ENCODE measurements around the gene MAU2. TPM values are rescaled to one million over a fixed set of nuclear protein-coding genes. Genes with fewer than 3 reads are reported as not detected.

Gene MAU2
- total and polyA plus RNA-seq, 8 donors = 10.6 to 116 (median 35.5) TPM

- no peaks in the 10 kb centered on the region for H3K4me1 ChIP-seq
- H3K9me3 ChIP-seq = no peaks in the 10 kb centered on the region
- WGBS, 5 donors = 93 to 97% (median 96%) methylated on average over 6 to 8 of the region's 8 CpGs
- H3K27me3 ChIP-seq = no peaks in the 10 kb centered on the region
- H3K4me3 ChIP-seq = no peak overlapping the region
- intact Hi-C loops (cut with DNase I; ENCODE audit: low total_unique reads) = no loop called here
- TF ChIP-seq POLR2AphosphoS5 (IDR thresholded peaks at IDR 0.05) (no peak), CTCF (IDR thresholded peaks at IDR 0.05) (no peak), EP300 (IDR thresholded peaks at IDR 0.05) (no peak), POLR2A (IDR thresholded peaks at IDR 0.05) (no peak)
- peaks cover 85 to 100% (median 100%) of the 10 kb centered on the region in 4 donors for H3K36me3 ChIP-seq
- DNase-seq = no peak
- H3K27ac ChIP-seq = no peak overlapping the region
These were observed 32.2 kb downstream of the MAU2 start for GRCh38 chr19:19352823-19353222.

- no peaks in the 10 kb centered on the region for H3K9me3 ChIP-seq
- no peak for DNase-seq
- H3K4me1 ChIP-seq = no peaks in the 10 kb centered on the region
- WGBS, 5 donors = 67 to 95% (median 90%) methylated on average over 1 to 5 of the region's 5 CpGs
- no peak for TF ChIP-seq POLR2AphosphoS5 (IDR thresholded peaks at IDR 0.05)
- TF ChIP-seq POLR2A (IDR thresholded peaks at IDR 0.05) = no peak
- TF ChIP-seq CTCF (IDR thresholded peaks at IDR 0.05) = no peak
- TF ChIP-seq EP300 (IDR thresholded peaks at IDR 0.05) = no peak
- H3K36me3 ChIP-seq = peaks cover 73 to 100% (median 100%) of the 10 kb centered on the region in 4 donors
- no peak overlapping the region for H3K27ac ChIP-seq
- intact Hi-C loops (cut with DNase I; ENCODE audit: low total_unique reads) = no loop called here
- no peaks in the 10 kb centered on the region for H3K27me3 ChIP-seq
- no peak overlapping the region for H3K4me3 ChIP-seq
These were observed 33.4 kb downstream of the MAU2 start for GRCh38 chr19:19354007-19354406.

- Histone ChIP-seq H3K27me3 (no peaks in the 10 kb centered on the region), H3K4me3 (no peak overlapping the region), H3K36me3 (peaks cover 64 to 99% (median 94%) of the 10 kb centered on the region in 4 donors), H3K4me1 (no peaks in the 10 kb centered on the region), H3K27ac (no peak overlapping the region), H3K9me3 (no peaks in the 10 kb centered on the region)
- TF ChIP-seq CTCF (IDR thresholded peaks at IDR 0.05) = no peak
- TF ChIP-seq POLR2AphosphoS5 (IDR thresholded peaks at IDR 0.05) = no peak
- no peak for TF ChIP-seq POLR2A (IDR thresholded peaks at IDR 0.05)
- no peak for TF ChIP-seq EP300 (IDR thresholded peaks at IDR 0.05)
- intact Hi-C loops (cut with DNase I; ENCODE audit: low total_unique reads) = no loop called here
- WGBS, 5 donors = 78 to 95% (median 90%) methylated on average over 4 to 11 of the region's 11 CpGs
- no peak for DNase-seq
These were observed 34.3 kb downstream of the MAU2 start for GRCh38 chr19:19354932-19355331.

- H3K9me3 ChIP-seq = no peaks in the 10 kb centered on the region
- peaks cover 0 to 1% (median under 1%) of the 10 kb centered on the region in 4 donors for H3K4me1 ChIP-seq
- H3K27ac ChIP-seq = no peak overlapping the region
- TF ChIP-seq POLR2AphosphoS5 (IDR thresholded peaks at IDR 0.05) (no peak), CTCF (IDR thresholded peaks at IDR 0.05) (no peak), POLR2A (IDR thresholded peaks at IDR 0.05) (no peak), EP300 (IDR thresholded peaks at IDR 0.05) (no peak)
- intact Hi-C loops (cut with DNase I; ENCODE audit: low total_unique reads) = no loop called here
- 87 to 96% (median 92%) methylated on average over 12 to 18 of the region's 18 CpGs for WGBS, 5 donors
- H3K27me3 ChIP-seq = no peaks in the 10 kb centered on the region
- DNase-seq = no peak
- H3K4me3 ChIP-seq = no peak overlapping the region
- H3K36me3 ChIP-seq = peaks cover 63 to 92% (median 87%) of the 10 kb centered on the region in 4 donors
These were observed 35.0 kb downstream of the MAU2 start for GRCh38 chr19:19355606-19356139.
